HG03469 (cell line): ENCODE data around the gene SKIL.

Experiments
- ATAC-seq: cut with Tn5 transposase; IDR thresholded peaks from one replicate; pipeline ENCODE4 v1.9.1; 2021; ENCODE audit warnings: mild to moderate bottlenecking, moderate library complexity, moderate number of reproducible peaks; ENCODE audit not compliant: unreplicated experiment

SKIL gene

GRCh38 chr3:170431054-170431453 is 73.5 kb downstream of the SKIL start:
- no peak for ATAC-seq

- ATAC-seq = no peak
These were observed 74.9 kb downstream of the SKIL start for GRCh38 chr3:170432416-170432815.

GRCh38 chr3:170436697-170437096 is 79.2 kb downstream of the SKIL start:
- no peak for ATAC-seq

GRCh38 chr3:170437176-170437575 is 79.7 kb downstream of the SKIL start:
- no peak for ATAC-seq

- ATAC-seq = no peak
These were observed 80.3 kb downstream of the SKIL start for GRCh38 chr3:170437696-170438407.

- ATAC-seq = no peak
These were observed 81.3 kb downstream of the SKIL start for GRCh38 chr3:170438836-170439235.

- no peak for ATAC-seq
These were observed 82.8 kb downstream of the SKIL start for GRCh38 chr3:170440344-170440743.

- no peak for ATAC-seq
These were observed 83.9 kb downstream of the SKIL start for GRCh38 chr3:170441412-170441811.

GRCh38 chr3:170442947-170443346 is 85.4 kb downstream of the SKIL start:
- ATAC-seq = no peak

GRCh38 chr3:170443457-170443856 is 85.9 kb downstream of the SKIL start:
- ATAC-seq = no peak
